NCI-H2081 (cell line): ENCODE measurements around the gene RPH3AL.
A peak's percentile ranks its signal among the peaks of the same experiment; 100 is the strongest.

Experiments used
- DNase-seq, 2 experiments: peaks; one replicate each; lab custom pipeline; 2025; lab: John Stamatoyannopoulos, UW

The RPH3AL gene

GRCh38 chr17:336110-337021 is 16.2 kb downstream of the RPH3AL start:
- peak in 1 of 2 experiments; percentile 28 for DNase-seq

- peak in 1 of 2 experiments; percentile 57 for DNase-seq
Observed at GRCh38 chr17:335691-336090, 16.9 kb downstream of the RPH3AL start.

DNA sequence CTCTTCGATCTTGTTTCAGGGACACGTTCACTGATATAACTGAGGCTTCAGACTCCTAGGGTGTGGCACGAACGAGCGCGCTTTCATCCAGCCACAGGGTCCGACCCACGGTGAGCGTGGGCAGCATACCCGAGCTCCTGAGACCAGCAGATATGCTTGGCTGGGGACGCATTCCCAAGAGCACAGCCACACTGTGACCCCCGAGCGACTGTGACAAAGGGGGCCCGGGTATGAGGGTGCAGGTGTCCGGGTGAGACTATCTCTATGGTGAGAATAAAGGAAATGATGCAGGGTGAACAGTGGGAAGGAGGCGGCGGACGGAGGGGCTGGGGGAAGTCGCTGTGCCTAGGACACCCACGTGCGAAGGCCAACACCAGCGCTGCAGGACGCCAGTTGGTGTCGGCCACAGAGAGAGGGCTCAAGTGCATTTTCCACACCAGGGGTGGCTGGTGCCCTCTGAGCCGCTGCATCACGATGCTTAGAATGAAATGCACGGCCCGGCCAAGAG is 17.6 kb downstream of the RPH3AL start:
- DNase-seq = no peak

DNA sequence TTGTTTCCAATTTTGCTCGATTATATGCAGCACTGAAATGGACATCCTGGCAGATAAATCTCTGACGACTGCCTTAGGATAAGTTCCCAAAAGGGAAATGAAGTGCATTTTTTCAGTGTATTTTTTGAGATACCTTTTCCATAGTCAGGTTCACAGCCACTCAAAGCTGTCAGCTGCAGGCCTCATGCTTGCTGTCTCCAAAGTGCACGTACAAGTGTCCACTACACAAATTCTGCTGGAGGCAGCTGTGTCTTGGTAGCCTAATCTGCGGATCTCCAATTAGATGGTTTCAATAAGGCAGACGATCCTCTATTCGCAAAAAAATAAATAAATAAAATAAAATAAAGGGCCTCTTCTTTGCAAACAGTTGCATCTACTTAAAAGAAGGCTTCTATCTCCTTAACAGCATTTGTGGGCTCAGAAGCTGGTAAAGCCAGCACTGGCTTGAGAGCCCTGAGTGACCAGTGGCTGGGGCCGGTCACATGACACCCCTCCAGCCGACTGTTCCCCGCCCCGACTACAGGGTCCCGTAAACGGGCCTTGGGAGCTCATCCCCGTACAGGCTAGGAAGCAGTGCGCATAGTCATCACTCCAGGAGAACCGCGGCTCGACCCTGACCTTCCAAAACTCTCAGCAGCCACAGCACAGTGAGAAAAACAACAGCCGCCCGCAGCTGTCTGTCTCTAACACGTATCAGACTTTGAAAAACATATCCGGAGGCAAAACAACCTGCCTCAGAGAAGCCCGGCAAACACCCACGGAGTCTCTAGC is 18.8 kb downstream of the RPH3AL start:
- DNase-seq = no peak

DNA sequence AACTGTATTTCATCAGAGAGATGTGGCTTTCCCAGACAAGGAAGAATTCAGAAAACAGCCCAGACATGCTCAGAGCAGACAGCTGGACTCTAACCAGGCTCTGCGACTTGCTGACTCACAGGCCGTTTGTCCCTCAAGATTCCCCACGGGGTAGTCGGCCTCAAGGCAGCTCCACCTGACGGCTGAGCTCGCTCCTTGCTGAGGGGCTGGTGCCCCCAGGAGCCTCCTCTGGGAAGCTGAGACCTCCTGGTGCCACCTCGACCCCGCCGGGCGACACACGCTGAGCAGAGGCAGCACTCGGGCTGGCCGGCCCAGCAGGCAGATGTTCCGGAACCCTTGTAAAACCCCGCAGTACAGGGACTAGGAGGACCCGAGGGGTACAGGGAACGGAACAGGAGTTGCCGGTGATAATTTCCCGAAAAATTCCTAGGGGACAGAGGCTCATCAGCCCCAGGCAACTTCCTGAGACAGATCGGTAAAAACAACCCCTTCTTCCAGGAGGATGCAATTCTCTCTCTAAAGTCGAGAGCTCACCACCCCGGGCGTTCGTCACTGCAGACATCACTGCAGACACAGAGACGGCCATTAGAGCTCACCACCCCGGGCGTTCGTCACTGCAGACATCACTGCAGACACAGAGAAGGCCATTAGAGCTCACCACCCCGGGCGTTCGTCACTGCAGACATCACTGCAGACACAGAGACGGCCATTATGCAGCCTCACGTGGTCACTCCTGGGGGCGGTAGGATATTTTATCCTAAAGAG is 19.9 kb downstream of the RPH3AL start:
- DNase-seq = no peak

DNA sequence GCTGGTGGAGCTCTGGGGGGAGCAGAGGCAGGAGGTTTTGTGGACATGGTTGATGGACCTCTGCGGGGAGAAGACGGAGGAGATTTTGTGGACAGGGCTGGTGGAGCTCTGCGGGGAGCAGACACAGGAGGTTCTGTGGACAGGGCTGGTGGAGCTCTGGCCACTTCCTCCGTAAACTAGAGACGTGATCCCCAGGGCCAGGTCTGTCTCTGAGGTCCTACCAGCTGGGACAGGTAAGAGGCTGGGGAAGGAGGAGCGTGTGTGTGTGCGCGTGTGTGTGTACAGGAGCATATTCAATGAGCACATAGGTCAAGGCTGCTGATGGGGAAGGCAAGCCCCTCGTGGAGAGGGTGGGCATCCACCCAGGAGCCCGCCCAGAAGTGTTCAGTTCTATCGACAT is 20.6 kb downstream of the RPH3AL start:
- no peak for DNase-seq

GRCh38 chr17:330993-331701 is 21.5 kb downstream of the RPH3AL start:
- no peak for DNase-seq

- DNase-seq = no peak
Observed at GRCh38 chr17:329784-330420, 22.7 kb downstream of the RPH3AL start.

DNA sequence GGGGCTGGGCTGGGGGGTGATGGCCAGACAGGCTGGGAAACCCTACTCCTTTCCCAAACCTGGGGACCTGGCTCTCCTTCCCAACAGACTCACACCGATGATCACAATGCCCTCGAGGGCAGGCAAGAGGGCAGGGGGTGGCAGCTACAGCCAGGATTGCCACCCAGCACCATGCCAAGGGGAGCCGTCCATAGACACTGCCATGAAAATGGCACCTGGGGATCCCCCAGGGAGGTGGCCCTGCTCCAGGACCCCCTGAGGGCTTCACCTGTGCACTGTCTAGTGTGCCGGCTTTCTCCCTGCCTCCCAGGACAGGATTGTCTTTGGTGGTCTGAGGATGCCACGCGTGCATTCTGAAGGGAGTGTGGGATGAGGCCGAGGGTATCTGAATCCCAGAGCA is 24.6 kb downstream of the RPH3AL start:
- no peak for DNase-seq

- no peak for DNase-seq
Observed at GRCh38 chr17:327296-327695, 25.3 kb downstream of the RPH3AL start.

DNA sequence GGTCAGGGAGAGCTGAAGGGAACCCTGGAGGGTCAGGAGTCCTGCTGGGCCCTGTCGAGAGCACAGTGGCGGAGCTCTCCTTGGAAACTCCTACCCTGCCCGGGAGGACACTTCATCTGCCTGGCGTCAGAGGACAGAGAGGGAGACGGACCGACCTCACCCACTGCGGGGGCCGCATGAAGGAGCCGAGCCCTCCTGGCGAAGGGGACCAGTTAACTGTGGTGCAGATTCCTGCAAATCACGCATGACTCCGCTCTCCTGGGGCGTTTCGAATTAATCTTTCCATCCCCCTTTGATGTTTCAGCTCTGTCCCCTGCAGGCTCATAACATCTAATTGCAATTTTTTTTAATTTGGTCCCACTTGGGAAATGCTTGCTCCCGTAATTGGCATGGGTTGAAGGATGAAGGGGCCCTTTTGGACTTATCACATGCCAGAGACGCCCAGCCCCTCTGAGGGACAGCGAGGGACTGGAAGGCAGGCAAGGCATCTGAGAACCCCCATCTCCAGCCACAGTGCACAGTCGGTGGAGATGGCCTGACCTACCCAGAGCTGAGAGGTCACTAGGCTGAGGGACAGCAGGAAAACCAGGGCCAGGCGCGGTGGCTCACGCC is 26.5 kb downstream of the RPH3AL start:
- no peak for DNase-seq

GRCh38 chr17:325270-326009 is 27.2 kb downstream of the RPH3AL start:
- DNase-seq = no peak

- DNase-seq = no peak
Observed at GRCh38 chr17:323721-324571, 28.7 kb downstream of the RPH3AL start.

GRCh38 chr17:323181-323580 is 29.4 kb downstream of the RPH3AL start:
- no peak for DNase-seq

- DNase-seq = no peak
Observed at GRCh38 chr17:322006-322780, 30.4 kb downstream of the RPH3AL start.

- DNase-seq = no peak
Observed at GRCh38 chr17:321386-321941, 31.1 kb downstream of the RPH3AL start.

GRCh38 chr17:320809-321385 is 31.7 kb downstream of the RPH3AL start:
- DNase-seq = no peak
